Measurements from ENCODE around the gene IFIT3.

Gene IFIT3

GRCh38 chr10:89371079-89371478 lies 43.3 kb downstream of the IFIT3 start:
- H3K4me3 ChIP-seq (ENCODE audit: low read depth, low read length), result no peak overlapping the region
- no peak for DNase-seq (ENCODE audit: low read depth)
- no peak for TF ChIP-seq MYC (IDR thresholded peaks at IDR 0.05; ENCODE audit: low read depth, low read length)

- no peak for TF ChIP-seq MAX (IDR thresholded peaks at IDR 0.05; ENCODE audit: low read depth, low read length)
- no peak for TF ChIP-seq POLR2A (IDR thresholded peaks at IDR 0.05; ENCODE audit: extremely low read depth, insufficient read length)
- no peak for TF ChIP-seq MYC (IDR thresholded peaks at IDR 0.05; ENCODE audit: low read depth, low read length)
- no peak for TF ChIP-seq CTCF (IDR thresholded peaks at IDR 0.05; ENCODE audit: low read depth, low read length)
- no peak overlapping the region for H3K4me3 ChIP-seq (ENCODE audit: low read depth, low read length)
- no peak for DNase-seq (ENCODE audit: low read depth)
Observed at GRCh38 chr10:89371987-89372386, 44.2 kb downstream of the IFIT3 start.

- no peak overlapping the region for H3K4me3 ChIP-seq (ENCODE audit: low read depth, low read length)
- no peak for DNase-seq (ENCODE audit: low read depth)
- TF ChIP-seq MAX (IDR thresholded peaks at IDR 0.05; ENCODE audit: low read depth, low read length) (no peak), MYC (IDR thresholded peaks at IDR 0.05; ENCODE audit: low read depth, low read length) (no peak), CTCF (IDR thresholded peaks at IDR 0.05; ENCODE audit: low read depth, low read length) (no peak), POLR2A (IDR thresholded peaks at IDR 0.05; ENCODE audit: extremely low read depth, insufficient read length) (no peak)
Observed at GRCh38 chr10:89373916-89374711, 46.3 kb downstream of the IFIT3 start.

GRCh38 chr10:89374713-89375141 lies 46.9 kb downstream of the IFIT3 start:
- no peak for DNase-seq (ENCODE audit: low read depth)
- no peak for TF ChIP-seq CTCF (IDR thresholded peaks at IDR 0.05; ENCODE audit: low read depth, low read length)
- TF ChIP-seq POLR2A (IDR thresholded peaks at IDR 0.05; ENCODE audit: extremely low read depth, insufficient read length), result no peak
- TF ChIP-seq MYC (IDR thresholded peaks at IDR 0.05; ENCODE audit: low read depth, low read length), result no peak
- no peak for TF ChIP-seq MAX (IDR thresholded peaks at IDR 0.05; ENCODE audit: low read depth, low read length)
- no peak overlapping the region for H3K4me3 ChIP-seq (ENCODE audit: low read depth, low read length)

- no peak within 1 kb of the TSS for H3K4me3 ChIP-seq (ENCODE audit: low read depth, low read length)
- DNase-seq (ENCODE audit: low read depth), result no peak
- TF ChIP-seq POLR2A (IDR thresholded peaks at IDR 0.05; ENCODE audit: extremely low read depth, insufficient read length) (no peak), CTCF (IDR thresholded peaks at IDR 0.05; ENCODE audit: low read depth, low read length) (no peak), MYC (IDR thresholded peaks at IDR 0.05; ENCODE audit: low read depth, low read length) (no peak), MAX (IDR thresholded peaks at IDR 0.05; ENCODE audit: low read depth, low read length) (no peak)
Observed at GRCh38 chr10:89377705-89378637, 50.2 kb downstream of the IFIT3 start, which contains the start of gene IFIT1B. TSS of gene IFIT1B (plus strand) at chr10:89378056. CDS start at chr10:89378136, 80 bp downstream.

- DNase-seq (ENCODE audit: low read depth), result no peak
- TF ChIP-seq CTCF (IDR thresholded peaks at IDR 0.05; ENCODE audit: low read depth, low read length) (no peak), POLR2A (IDR thresholded peaks at IDR 0.05; ENCODE audit: extremely low read depth, insufficient read length) (no peak), MYC (IDR thresholded peaks at IDR 0.05; ENCODE audit: low read depth, low read length) (no peak), MAX (IDR thresholded peaks at IDR 0.05; ENCODE audit: low read depth, low read length) (no peak)
- H3K4me3 ChIP-seq (ENCODE audit: low read depth, low read length), result no peak overlapping the region
Observed at GRCh38 chr10:89379103-89379502, 51.3 kb downstream of the IFIT3 start.
